Lung (tissue), 12 donors: ENCODE data around the gene TKTL1. TPM values are rescaled to one million over a fixed set of nuclear protein-coding genes. Genes with fewer than 3 reads are reported as not detected.
A peak's percentile ranks its signal among the peaks of the same experiment; 100 is the strongest.

Experiments
- ATAC-seq: fragments of 200-7000 bp; cut with Tn5 transposase; one replicate; pipeline ENCODE4 v1.9.1; 2020; ENCODE audit warnings: moderate number of reproducible peaks; ENCODE audit not compliant: insufficient read depth, low FRiP score
- DNase-seq, 3 donors: peaks; one replicate each; pipeline ENCODE4 v3.0.0-alpha.2; 2013 to 2017
- H3K27ac ChIP-seq, 2 donors: one replicate each; pipeline ENCODE4 v1.5.1; 2013; ENCODE audit warnings: mild to moderate bottlenecking in 2 of 2, moderate library complexity in 2 of 2, control low read depth in 1 of 2, inconsistent platforms in 1 of 2, low read depth in 1 of 2, low read length in 1 of 2
- H3K27me3 ChIP-seq, 3 donors: one replicate each; pipeline ENCODE4 v1.5.1; 2013; ENCODE audit warnings: low read length in 2 of 3; ENCODE audit not compliant: control insufficient read depth in 3 of 3, insufficient read depth in 3 of 3
- H3K36me3 ChIP-seq, 4 donors: one replicate each; pipeline ENCODE4 v1.5.1; 2013; ENCODE audit warnings: low read length in 4 of 4, mild to moderate bottlenecking in 1 of 4, moderate library complexity in 1 of 4; ENCODE audit not compliant: control insufficient read depth in 4 of 4, insufficient read depth in 4 of 4
- H3K4me1 ChIP-seq, 5 donors: one replicate each; pipeline ENCODE4 v1.5.1; 2013; ENCODE audit warnings: low read length in 5 of 5, mild to moderate bottlenecking in 2 of 5, moderate library complexity in 1 of 5; ENCODE audit not compliant: control insufficient read depth in 5 of 5, insufficient read depth in 5 of 5
- H3K4me3 ChIP-seq: one replicate; pipeline ENCODE4 v1.5.1; 2013; ENCODE audit warnings: mild to moderate bottlenecking, control low read depth, moderate library complexity
- H3K9ac ChIP-seq, 2 donors: one replicate each; pipeline ENCODE4 v1.5.1; 2013; ENCODE audit warnings: low read length in 2 of 2, control low read depth in 1 of 2; ENCODE audit not compliant: insufficient read depth in 1 of 2
- H3K9me3 ChIP-seq, 4 donors: one replicate each; pipeline ENCODE4 v1.5.1; 2013; ENCODE audit warnings: low read length in 3 of 4, mild to moderate bottlenecking in 1 of 4, moderate library complexity in 1 of 4; ENCODE audit not compliant: control insufficient read depth in 4 of 4, insufficient read depth in 3 of 4
- WGBS, 2 donors: extraction: QIAGEN DNeasy Blood & Tissue Kit; methylation state at CpG; one replicate each; pipeline ENCODE4 v1.1.7; 2013; 5-methylcytosine and 5-hydroxymethylcytosine counted together
- polyA plus RNA-seq, 2 donors: library from polyadenylated mRNA; stranded (reverse); fragments of 200-250 nt; gene quantifications; one replicate each; pipeline ENCODE4 v1.2.1, GENCODE V29; 2013
- total RNA-seq, 2 donors: library from RNA; depleted of rRNA in 1 of 2; stranded (reverse); fragments of >200 nt in 1 of 2; gene quantifications; one replicate each; pipeline ENCODE4 v1.2.1, GENCODE V29; 2014 to 2021
- TF ChIP-seq, protein P1 (sequence below): IDR thresholded peaks from 2 replicates; pipeline ENCODE4 v1.5.1; 2012; ENCODE audit warnings: mild to moderate bottlenecking; ENCODE audit errors: control extremely low read depth, extremely low read depth
- donor health status: control.
- donor health status: control.
- donor health status: Bipolar disorder and iron deficiency.
- donor health status: healthy.
- donor health status: DM: yes; HTN: yes; CAD: no.

TKTL1 gene
- total and polyA plus RNA-seq, 4 donors, result 0.18 to 1.5 (median 0.54) TPM; not detected in 1

- Histone ChIP-seq H3K4me3 (peak overlapping the region; percentile 72), H3K4me1 (peaks cover 0 to 20% (median 2%) of the 10 kb centered on the region in 5 donors), H3K9me3 (peaks cover 0 to 11% (median 0%) of the 10 kb centered on the region in 4 donors), H3K27me3 (no peaks in the 10 kb centered on the region), H3K36me3 (peaks cover 6 to 29% (median 20%) of the 10 kb centered on the region in 4 donors), H3K27ac (peak overlapping the region; percentile 89 to 95), H3K9ac (peak overlapping the region; percentile 49 to 69)
- ATAC-seq, result peak; percentile 32
- 0 to 40% methylated on average over 11 to 13 of the region's 13 CpGs for WGBS, 2 donors
- peak; percentile 94 to 97 (median 95) for DNase-seq
- TF ChIP-seq, protein P1, sequence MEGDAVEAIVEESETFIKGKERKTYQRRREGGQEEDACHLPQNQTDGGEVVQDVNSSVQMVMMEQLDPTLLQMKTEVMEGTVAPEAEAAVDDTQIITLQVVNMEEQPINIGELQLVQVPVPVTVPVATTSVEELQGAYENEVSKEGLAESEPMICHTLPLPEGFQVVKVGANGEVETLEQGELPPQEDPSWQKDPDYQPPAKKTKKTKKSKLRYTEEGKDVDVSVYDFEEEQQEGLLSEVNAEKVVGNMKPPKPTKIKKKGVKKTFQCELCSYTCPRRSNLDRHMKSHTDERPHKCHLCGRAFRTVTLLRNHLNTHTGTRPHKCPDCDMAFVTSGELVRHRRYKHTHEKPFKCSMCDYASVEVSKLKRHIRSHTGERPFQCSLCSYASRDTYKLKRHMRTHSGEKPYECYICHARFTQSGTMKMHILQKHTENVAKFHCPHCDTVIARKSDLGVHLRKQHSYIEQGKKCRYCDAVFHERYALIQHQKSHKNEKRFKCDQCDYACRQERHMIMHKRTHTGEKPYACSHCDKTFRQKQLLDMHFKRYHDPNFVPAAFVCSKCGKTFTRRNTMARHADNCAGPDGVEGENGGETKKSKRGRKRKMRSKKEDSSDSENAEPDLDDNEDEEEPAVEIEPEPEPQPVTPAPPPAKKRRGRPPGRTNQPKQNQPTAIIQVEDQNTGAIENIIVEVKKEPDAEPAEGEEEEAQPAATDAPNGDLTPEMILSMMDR, result no peak
These were observed 74.1 kb downstream of the TKTL1 start for GRCh38 chrX:154369449-154370299.

- no peaks in the 10 kb centered on the region for H3K27me3 ChIP-seq
- 0 to 39% methylated on average over 10 to 63 of the region's 63 CpGs for WGBS, 2 donors
- DNase-seq, result peak; percentile 53 to 70 (median 54)
- H3K27ac ChIP-seq, result peak overlapping the region; percentile 85 to 87
- TF ChIP-seq, protein P1, result no peak
- H3K36me3 ChIP-seq, result peaks cover under 1 to 21% (median 20%) of the 10 kb centered on the region in 4 donors
- no peak for ATAC-seq
- H3K9me3 ChIP-seq, result peaks cover 0 to 8% (median 0%) of the 10 kb centered on the region in 4 donors
- peak overlapping the region; percentile 49 to 69 for H3K9ac ChIP-seq
- H3K4me1 ChIP-seq, result peaks cover 0 to 24% (median 2%) of the 10 kb centered on the region in 5 donors
- H3K4me3 ChIP-seq, result peak overlapping the region; percentile 72
These were observed 74.9 kb downstream of the TKTL1 start for GRCh38 chrX:154370300-154371016.

DNA sequence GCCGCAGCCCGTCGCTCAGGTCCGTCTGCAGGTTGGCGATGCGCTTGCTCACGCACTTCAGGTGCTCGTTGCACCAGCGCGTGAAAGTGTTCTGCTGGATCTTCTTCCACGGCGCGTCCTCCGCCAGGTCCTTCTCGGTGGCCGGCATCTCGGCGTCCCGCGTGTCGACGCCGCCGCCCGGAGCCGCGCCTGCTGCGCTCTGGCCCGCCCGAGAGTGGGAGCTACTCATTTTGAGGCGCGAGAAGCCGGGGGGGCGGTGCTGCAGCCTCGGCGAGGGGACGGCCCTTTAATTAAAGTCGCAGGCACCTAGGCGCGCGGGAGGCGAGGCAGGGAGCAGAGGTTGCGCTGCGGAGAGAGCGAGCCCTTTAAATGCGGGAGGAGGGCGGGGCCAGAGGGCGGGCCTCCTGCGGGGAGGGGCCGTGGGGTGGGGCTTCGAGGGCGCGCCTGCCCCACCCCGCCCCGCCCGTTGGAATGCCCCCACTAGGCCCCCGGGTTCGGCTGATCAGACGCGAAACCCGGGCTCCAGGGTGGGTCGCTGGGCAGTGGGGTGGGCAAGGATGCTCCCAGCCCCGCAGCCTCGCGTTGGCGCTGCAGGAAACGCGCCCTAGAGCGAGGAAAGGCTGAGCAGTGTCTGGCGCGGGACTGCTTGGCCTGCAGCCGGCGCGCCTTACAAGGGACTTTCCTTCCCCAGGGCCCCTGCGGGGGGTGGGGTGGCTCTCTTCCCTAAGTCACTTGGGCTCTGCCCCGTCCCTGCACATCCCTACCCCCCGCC is 75.6 kb downstream of the TKTL1 start:
- Histone ChIP-seq H3K27ac (peak overlapping the region; percentile 85 to 87), H3K9me3 (peaks cover 0 to 6% (median 0%) of the 10 kb centered on the region in 4 donors), H3K4me3 (peak overlapping the region; percentile 72), H3K9ac (peak overlapping the region in 1 of 2 donors; percentile 4), H3K36me3 (peaks cover 0 to 18% (median 13%) of the 10 kb centered on the region in 4 donors), H3K4me1 (peaks cover 0 to 24% (median 2%) of the 10 kb centered on the region in 5 donors), H3K27me3 (no peaks in the 10 kb centered on the region)
- DNase-seq, result peak; percentile 96
- TF ChIP-seq, protein P1, result no peak
- peak; percentile 64 for ATAC-seq
- 1 to 26% methylated on average over 20 to 77 of the region's 77 CpGs for WGBS, 2 donors
